NB4 (cell line): Measurements from ENCODE around the gene SCRN2.

Source experiments
- DNase-seq: peaks from one replicate; pipeline ENCODE4 v3.0.0; 2010; ENCODE audit warnings: low read depth
- H3K4me3 ChIP-seq: one replicate; pipeline ENCODE4 v1.5.1; 2011; ENCODE audit warnings: mild to moderate bottlenecking, low read depth, low read length, moderate library complexity
- MYC ChIP-seq: IDR thresholded peaks from 2 replicates; pipeline ENCODE4 v1.6.1; 2011; ENCODE audit warnings: low read depth, low read length
- POLR2A ChIP-seq: IDR thresholded peaks from 2 replicates; pipeline ENCODE4 v1.6.1; 2011; ENCODE audit warnings: mild to moderate bottlenecking; ENCODE audit not compliant: insufficient read length; ENCODE audit errors: extremely low read depth
- TF ChIP-seq, protein P1 (sequence below): IDR thresholded peaks from one replicate; pipeline ENCODE4 v1.5.1; 2012; ENCODE audit warnings: low read depth, low read length
- TF ChIP-seq, protein P2 (sequence below): IDR thresholded peaks from 2 replicates; pipeline ENCODE4 v1.6.1; 2011; ENCODE audit warnings: low read depth, low read length

Gene SCRN2

DNA sequence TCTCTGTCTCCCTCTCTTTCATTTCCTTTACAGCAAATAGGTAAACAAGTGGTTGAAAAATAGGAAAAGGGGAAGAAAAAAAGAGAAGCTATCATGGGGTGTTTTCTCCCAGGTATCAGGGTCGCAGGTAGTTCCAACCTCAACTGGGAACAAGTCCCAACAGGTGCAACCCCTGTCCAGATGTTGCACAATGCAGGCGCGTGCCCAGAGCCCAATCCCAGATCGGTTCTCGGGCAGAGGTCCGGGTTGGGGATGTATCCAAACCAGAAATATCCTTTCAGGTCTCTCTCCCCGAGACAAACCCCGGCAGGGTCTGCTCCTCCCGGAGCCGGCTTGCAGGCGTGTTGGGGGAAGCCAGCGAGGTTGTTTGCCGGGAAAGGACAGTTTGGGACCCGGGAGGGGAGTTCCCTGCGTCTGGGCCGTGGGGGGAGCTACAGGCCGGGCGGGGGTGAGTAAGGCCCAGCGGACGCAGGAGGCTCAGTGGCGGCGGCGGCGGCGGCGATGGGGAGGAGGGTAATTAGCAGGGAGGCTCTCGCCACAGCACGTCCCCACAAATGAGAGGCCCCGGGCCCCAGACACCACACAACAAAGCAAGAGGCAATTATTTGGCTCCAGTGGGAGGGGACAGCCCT, 31.1 kb upstream of the SCRN2 start:
- DNase-seq, result no peak
- TF ChIP-seq, protein P1, sequence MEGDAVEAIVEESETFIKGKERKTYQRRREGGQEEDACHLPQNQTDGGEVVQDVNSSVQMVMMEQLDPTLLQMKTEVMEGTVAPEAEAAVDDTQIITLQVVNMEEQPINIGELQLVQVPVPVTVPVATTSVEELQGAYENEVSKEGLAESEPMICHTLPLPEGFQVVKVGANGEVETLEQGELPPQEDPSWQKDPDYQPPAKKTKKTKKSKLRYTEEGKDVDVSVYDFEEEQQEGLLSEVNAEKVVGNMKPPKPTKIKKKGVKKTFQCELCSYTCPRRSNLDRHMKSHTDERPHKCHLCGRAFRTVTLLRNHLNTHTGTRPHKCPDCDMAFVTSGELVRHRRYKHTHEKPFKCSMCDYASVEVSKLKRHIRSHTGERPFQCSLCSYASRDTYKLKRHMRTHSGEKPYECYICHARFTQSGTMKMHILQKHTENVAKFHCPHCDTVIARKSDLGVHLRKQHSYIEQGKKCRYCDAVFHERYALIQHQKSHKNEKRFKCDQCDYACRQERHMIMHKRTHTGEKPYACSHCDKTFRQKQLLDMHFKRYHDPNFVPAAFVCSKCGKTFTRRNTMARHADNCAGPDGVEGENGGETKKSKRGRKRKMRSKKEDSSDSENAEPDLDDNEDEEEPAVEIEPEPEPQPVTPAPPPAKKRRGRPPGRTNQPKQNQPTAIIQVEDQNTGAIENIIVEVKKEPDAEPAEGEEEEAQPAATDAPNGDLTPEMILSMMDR, result no peak
- TF ChIP-seq, protein P2, sequence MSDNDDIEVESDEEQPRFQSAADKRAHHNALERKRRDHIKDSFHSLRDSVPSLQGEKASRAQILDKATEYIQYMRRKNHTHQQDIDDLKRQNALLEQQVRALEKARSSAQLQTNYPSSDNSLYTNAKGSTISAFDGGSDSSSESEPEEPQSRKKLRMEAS, result no peak
- TF ChIP-seq POLR2A (no peak), MYC (no peak)
- no peak overlapping the region for H3K4me3 ChIP-seq

DNA sequence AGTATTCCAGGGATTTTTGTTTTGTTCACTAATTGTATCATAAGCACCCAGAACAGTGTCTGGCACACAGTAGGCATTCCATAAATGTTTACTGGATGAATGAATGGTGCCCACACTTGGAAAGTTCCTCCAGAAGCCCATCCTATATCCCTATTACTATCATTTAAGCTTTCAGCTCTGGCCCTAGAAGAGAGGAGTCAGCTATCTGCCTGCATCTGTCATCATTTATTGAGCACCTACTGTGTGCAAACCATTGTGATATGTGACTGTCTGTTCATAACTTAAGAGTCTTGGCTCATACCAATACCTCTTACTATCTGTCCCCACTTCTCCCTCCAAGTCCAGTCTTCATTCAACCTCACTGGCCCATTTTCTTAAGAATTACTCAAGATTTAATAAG, 30.0 kb upstream of the SCRN2 start:
- H3K4me3 ChIP-seq, result no peak overlapping the region
- TF ChIP-seq, protein P2, result no peak
- TF ChIP-seq POLR2A, result no peak
- no peak for DNase-seq

DNA sequence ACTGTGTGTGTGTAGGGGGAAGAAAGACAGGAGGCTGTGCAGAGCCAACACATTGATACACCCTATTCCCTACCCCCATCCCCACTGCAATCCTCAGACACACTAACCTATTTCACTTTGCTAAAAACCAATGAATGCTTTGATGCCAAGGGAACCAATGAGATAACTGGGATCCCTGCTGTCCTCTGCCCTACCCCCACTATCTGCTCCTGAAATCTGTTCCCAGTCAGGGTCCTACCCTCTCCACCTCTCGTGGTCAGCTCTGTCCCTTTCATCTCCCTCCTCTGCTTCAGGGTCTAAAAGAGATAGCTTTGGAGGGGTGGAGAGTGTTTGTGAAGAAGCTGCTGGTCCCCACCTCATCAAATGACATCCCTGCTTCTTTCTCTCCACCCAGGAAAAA, 29.0 kb upstream of the SCRN2 start:
- TF ChIP-seq MYC (no peak), POLR2A (no peak)
- no peak overlapping the region for H3K4me3 ChIP-seq

DNA sequence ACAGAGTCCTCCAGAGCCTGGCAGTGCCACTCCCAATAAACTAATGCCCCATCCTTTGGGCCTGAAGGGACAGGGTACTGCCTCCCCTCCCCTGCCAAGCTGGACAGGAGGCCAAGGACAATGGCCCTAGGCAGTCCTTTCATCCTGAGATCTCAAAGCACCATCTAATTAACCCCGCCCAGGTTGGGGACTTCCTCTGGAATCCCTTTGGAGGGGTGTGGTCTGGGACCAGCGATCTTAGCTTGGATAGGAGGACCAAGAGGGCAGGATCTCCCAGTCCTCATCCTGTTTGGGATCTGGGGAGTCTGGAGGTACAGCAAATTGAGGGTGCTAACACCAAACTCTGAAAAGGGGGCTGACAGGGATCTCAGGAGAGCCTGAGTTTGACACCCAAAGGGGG, 28.0 kb upstream of the SCRN2 start:
- DNase-seq, result no peak
- H3K4me3 ChIP-seq, result no peak overlapping the region
- TF ChIP-seq, protein P1, result no peak
- TF ChIP-seq MYC (no peak), POLR2A (no peak)
- TF ChIP-seq, protein P2, result no peak

More for the DNA sequence above, 29.0 kb upstream of the SCRN2 start:
- DNase-seq, result no peak

DNA sequence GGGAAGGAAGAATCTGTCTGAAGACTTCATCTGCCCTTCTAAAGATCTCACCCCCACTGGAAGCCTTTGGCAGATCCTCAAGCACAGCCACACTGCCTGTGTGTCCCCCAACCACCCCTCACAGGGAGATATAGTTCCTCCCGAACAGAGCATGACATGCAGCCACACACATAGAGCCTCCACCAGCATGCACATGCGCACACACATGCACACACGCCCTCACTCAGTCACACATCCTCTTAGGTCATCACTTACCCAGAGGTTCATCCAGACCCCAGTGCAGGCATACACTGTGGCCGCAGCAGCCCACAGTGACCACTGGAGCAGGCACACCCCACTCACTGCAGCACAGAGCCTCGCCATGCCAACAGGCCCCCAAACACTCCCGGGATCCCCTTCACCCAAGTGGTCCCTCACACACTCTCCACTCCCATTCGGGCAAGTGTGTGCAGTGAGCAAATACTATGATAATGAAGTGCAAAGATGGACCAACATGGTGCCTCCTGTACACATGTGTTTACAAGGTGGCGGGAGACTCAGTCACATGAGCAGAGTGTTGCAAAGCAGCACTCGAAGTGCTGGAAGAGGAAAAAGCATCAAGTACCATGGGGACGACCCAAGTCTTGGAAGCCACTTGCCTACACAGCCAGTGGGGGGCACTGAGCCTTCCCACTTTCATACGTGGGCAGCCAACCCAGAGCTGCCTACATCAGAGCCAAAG, 26.9 kb upstream of the SCRN2 start:
- TF ChIP-seq, protein P2, result no peak
- no peak for TF ChIP-seq POLR2A
- TF ChIP-seq MYC, result no peak
- TF ChIP-seq, protein P1, result no peak
- no peak for DNase-seq
- H3K4me3 ChIP-seq, result no peak overlapping the region

DNA sequence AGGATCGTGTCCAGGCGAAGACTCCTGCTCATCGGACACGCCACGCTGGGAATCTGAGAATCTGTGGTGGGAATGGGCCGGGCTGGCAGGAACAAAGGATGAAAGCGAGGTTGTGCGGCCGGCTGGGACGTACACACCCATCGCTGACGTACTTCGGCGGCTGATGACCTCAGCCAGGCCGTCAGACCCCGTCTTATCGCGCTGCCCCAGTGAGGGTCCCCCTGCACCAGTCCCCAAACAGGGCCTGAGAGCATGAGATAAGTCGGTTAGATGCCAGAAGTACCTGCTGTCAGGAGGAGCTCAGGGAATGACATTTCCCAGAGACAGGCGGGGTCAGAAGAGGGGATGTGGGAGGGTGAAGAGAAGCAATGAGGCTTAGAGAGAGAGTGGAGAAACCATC, 25.9 kb upstream of the SCRN2 start:
- no peak overlapping the region for H3K4me3 ChIP-seq
- DNase-seq, result no peak
- TF ChIP-seq POLR2A, result no peak
- TF ChIP-seq MYC, result no peak
- TF ChIP-seq, protein P2, result no peak
- TF ChIP-seq, protein P1, result no peak
